Fibroblast of skin of back (primary cell): ENCODE measurements around the gene POU5F1.

Source experiments
- DNase-seq: peaks from one replicate; pipeline ENCODE4 v3.0.0-alpha.2; 2013

The POU5F1 gene

GRCh38 chr6:31138982-31139381 is 31.5 kb downstream of the POU5F1 start, which contains the start of gene PSORS1C2:
PSORS1C2 (minus strand) TSS chr6:31139066; CDS start chr6:31139026, 40 bp downstream.
- no peak for DNase-seq

GRCh38 chr6:31135710-31136109 is 34.8 kb downstream of the POU5F1 start:
- DNase-seq = no peak

- DNase-seq = no peak
These were observed 37.7 kb downstream of the POU5F1 start for GRCh38 chr6:31132806-31133205.

GRCh38 chr6:31131595-31131994 is 38.9 kb downstream of the POU5F1 start:
- no peak for DNase-seq

- no peak for DNase-seq
These were observed 39.7 kb downstream of the POU5F1 start for GRCh38 chr6:31130751-31131150.

- no peak for DNase-seq
These were observed 41.4 kb downstream of the POU5F1 start for GRCh38 chr6:31129130-31129529.

GRCh38 chr6:31128093-31128676 is 42.3 kb downstream of the POU5F1 start:
- peak; percentile 30 for DNase-seq

- DNase-seq = no peak
These were observed 43.9 kb downstream of the POU5F1 start for GRCh38 chr6:31126396-31127175.

GRCh38 chr6:31125586-31126363 is 44.7 kb downstream of the POU5F1 start:
- DNase-seq = peak; percentile 90

GRCh38 chr6:31125162-31125561 is 45.3 kb downstream of the POU5F1 start:
- DNase-seq = no peak

GRCh38 chr6:31122791-31123706 is 47.4 kb downstream of the POU5F1 start:
- DNase-seq = peak; percentile 92

GRCh38 chr6:31121131-31121790 is 49.2 kb downstream of the POU5F1 start:
- no peak for DNase-seq

GRCh38 chr6:31120151-31120915 is 50.1 kb downstream of the POU5F1 start, which contains the start of gene CDSN:
CDSN (minus strand) TSS chr6:31120446; CDS start chr6:31120419, 27 bp downstream.
- DNase-seq = no peak

GRCh38 chr6:31118178-31118577 is 52.3 kb downstream of the POU5F1 start:
- DNase-seq = no peak

GRCh38 chr6:31116661-31117385 is 53.7 kb downstream of the POU5F1 start:
- no peak for DNase-seq

- no peak for DNase-seq
These were observed 54.4 kb downstream of the POU5F1 start for GRCh38 chr6:31115941-31116560.

- DNase-seq = peak; percentile 50
These were observed 55.3 kb downstream of the POU5F1 start for GRCh38 chr6:31114970-31115849.

GRCh38 chr6:31114541-31114878 is 56.0 kb downstream of the POU5F1 start, which contains the start of gene PSORS1C1:
PSORS1C1 (plus strand) TSS chr6:31114800; CDS start chr6:31129633, 14,833 bp downstream.
- peak; percentile 98 for DNase-seq
